Testis (tissue), 2 donors: ENCODE data around the gene CCDC73.

ENCODE experiments used
- POLR2A ChIP-seq: fragments of 450-650 bp; IDR thresholded peaks from one replicate; pipeline ENCODE4 v1.6.1; 2017; ENCODE audit warnings: antibody characterized with exemption, mild to moderate bottlenecking, moderate library complexity
- TF ChIP-seq, protein P1 (sequence below), 3 experiments: fragments of 450-650 bp in 2 of 3; fragments of 200-600 bp in 1 of 3; sonication (generic) in 1 of 3; IDR thresholded peaks; one replicate each; pipeline ENCODE4 v1.5.1; 2016 to 2019; ENCODE audit warnings: antibody characterized with exemption in 3 of 3, mild to moderate bottlenecking in 2 of 3, moderate library complexity in 1 of 3

- TF ChIP-seq, protein P1, sequence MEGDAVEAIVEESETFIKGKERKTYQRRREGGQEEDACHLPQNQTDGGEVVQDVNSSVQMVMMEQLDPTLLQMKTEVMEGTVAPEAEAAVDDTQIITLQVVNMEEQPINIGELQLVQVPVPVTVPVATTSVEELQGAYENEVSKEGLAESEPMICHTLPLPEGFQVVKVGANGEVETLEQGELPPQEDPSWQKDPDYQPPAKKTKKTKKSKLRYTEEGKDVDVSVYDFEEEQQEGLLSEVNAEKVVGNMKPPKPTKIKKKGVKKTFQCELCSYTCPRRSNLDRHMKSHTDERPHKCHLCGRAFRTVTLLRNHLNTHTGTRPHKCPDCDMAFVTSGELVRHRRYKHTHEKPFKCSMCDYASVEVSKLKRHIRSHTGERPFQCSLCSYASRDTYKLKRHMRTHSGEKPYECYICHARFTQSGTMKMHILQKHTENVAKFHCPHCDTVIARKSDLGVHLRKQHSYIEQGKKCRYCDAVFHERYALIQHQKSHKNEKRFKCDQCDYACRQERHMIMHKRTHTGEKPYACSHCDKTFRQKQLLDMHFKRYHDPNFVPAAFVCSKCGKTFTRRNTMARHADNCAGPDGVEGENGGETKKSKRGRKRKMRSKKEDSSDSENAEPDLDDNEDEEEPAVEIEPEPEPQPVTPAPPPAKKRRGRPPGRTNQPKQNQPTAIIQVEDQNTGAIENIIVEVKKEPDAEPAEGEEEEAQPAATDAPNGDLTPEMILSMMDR (IDR thresholded peaks at IDR 0.05) = no peak
- no peak for TF ChIP-seq POLR2A
Observed at GRCh38 chr11:32821517-32821916, 27.1 kb upstream of the CCDC73 start.
